Adrenal gland (tissue), 12 donors: ENCODE data around the gene COL6A2. TPM values are rescaled to one million over a fixed set of nuclear protein-coding genes. Genes with fewer than 3 reads are reported as not detected.

Experiments used
- DNase-seq, 7 donors: peaks; one replicate each; pipeline ENCODE4 v3.0.0-alpha.2; 2019 to 2020
- H3K27ac ChIP-seq, 5 donors: fragments of 200-600 bp; sonication (generic) in 4 of 5; 1 replicate in 3 of 5; 2 replicates in 2 of 5; pipeline versions ENCODE4 v1.5.1 to v1.8.0; 2016 to 2020; ENCODE audit warnings: mild to moderate bottlenecking in 1 of 5
- H3K27me3 ChIP-seq: fragments of 200-600 bp; 2 replicates; pipeline ENCODE4 v1.8.0; 2021
- H3K36me3 ChIP-seq, 2 donors: fragments of 200-600 bp; replicated peaks in 1 of 2; 1 replicate in 1 of 2; 2 replicates in 1 of 2; pipeline versions ENCODE4 v1.5.1 to v1.8.0; 2018 to 2022
- H3K4me1 ChIP-seq, 2 donors: fragments of 200-600 bp; replicated peaks in 1 of 2; 1 replicate in 1 of 2; 2 replicates in 1 of 2; pipeline versions ENCODE4 v1.5.1 to v1.8.0; 2018 to 2021
- H3K4me3 ChIP-seq, 4 donors: fragments of 200-600 bp; sonication (generic) in 3 of 4; one replicate each; pipeline ENCODE4 v1.5.1; 2016 to 2018
- H3K9me3 ChIP-seq, 3 donors: fragments of 200-600 bp; sonication (generic) in 1 of 3; replicated peaks in 1 of 3; 1 replicate in 2 of 3; 2 replicates in 1 of 3; pipeline versions ENCODE4 v1.5.1 to v1.8.0; 2016 to 2021
- POLR2A ChIP-seq, 2 donors: fragments of 450-650 bp; IDR thresholded peaks; one replicate each; pipeline ENCODE4 v1.6.1; 2017; ENCODE audit warnings: antibody characterized with exemption in 2 of 2, mild to moderate bottlenecking in 2 of 2, moderate library complexity in 1 of 2
- WGBS, 4 donors: extraction: QIAGEN DNeasy Blood & Tissue Kit in 2 of 4; methylation state at CpG; one replicate each; pipeline versions ENCODE4 v1.1.5 to v1.1.7; 2013 to 2017; 5-methylcytosine and 5-hydroxymethylcytosine counted together
- intact Hi-C, 2 donors: fragments of 100-400 bp; cut with DNase I; formaldehyde crosslinking; loops; one replicate each; pipeline versions ENCODE4 v1.14.1 to v1.15.0; 2022 to 2023
- polyA plus RNA-seq, 3 donors: library from polyadenylated mRNA; stranded (reverse); fragments of 200-250 nt in 2 of 3; fragments of 350-450 nt in 1 of 3; fragmentation: Illumina TruSeq in 1 of 3; extraction: RNeasy Lipid Tissue Mini Kit (QIAGEN cat#74804) in 1 of 3; gene quantifications; one replicate each; pipeline ENCODE4 v1.2.3, GENCODE V29; 2013 to 2014
- total RNA-seq, 9 donors: library from RNA; depleted of rRNA in 4 of 9; stranded (reverse); fragments of >200 nt in 4 of 9; fragments of 120-200 nt in 1 of 9; fragmentation: NEBNext Ultra II Directional in 1 of 9; extraction: Animal tissue kit (Norgen Biotek cat#: 25700) in 1 of 9; gene quantifications; one replicate each; pipeline versions ENCODE4 v1.1.0 to v1.2.4, GENCODE V29; 2013 to 2023
- TF ChIP-seq, protein P1 (sequence below), 6 experiments: fragments of 450-650 bp in 4 of 6; fragments of 200-600 bp in 2 of 6; sonication (generic) in 1 of 6; IDR thresholded peaks; 1 replicate in 5 of 6; 2 replicates in 1 of 6; pipeline versions ENCODE4 v1.5.1 to v1.8.0; 2016 to 2021; ENCODE audit warnings: antibody characterized with exemption in 6 of 6, mild to moderate bottlenecking in 2 of 6, moderate library complexity in 1 of 6
- donor health status: healthy with polysubstance abuse.
- donor health status: Bipolar disorder and iron deficiency.
- donor health status: DM: yes; HTN: yes; CAD: no.
- donor health status: DM: no; HTN: no; CAD: no.
- donor health status: DM: no; HTN: no; CAD: no.
- donor health status: DM: yes; HTN: yes; CAD: no.

COL6A2 gene
- total and polyA plus RNA-seq, 12 donors: 19.0 to 543 (median 181) TPM

DNA sequence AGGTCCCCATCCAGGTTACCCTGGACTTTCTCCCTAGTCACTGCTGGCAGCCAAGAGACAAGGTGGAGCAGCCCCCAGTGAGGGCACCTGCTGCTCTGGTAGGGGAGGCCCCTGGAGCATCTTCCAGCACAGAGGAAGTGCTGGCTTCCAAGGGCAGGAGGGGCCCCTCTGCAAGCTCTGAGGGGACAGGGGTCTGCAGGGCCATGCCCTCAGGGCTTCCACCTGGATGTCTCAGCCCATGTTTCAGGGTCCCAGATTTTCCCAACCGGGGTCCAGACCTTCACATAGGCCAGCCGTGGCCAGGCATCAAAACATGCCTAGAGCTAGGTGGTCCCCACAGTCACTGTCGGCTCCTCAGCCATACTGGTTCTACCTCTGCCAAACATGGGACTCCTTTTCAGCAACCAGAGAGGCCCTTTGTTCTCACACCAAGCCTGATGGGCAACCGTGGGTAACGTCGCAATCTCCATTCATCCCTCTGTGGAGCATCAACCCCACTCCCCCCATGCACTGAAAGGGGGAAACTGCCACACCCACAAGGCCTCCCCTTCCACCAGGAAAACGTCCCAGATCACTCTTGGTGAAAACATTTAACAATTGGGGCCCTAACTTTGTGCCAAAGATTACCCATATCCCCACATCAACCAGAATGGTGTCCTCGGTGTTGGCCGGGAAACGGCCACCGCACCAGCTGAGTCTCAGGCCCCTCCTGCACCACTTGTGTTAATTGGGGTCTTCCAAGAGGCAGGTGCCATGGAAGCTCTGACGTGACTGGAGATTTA, 1.9 kb upstream of the COL6A2 start:
- Histone ChIP-seq H3K27me3 (peaks cover 15% of the 10 kb centered on the region), H3K36me3 (no peaks in the 10 kb centered on the region), H3K27ac (no peak overlapping the region), H3K9me3 (peaks cover 0 to under 1% (median 0%) of the 10 kb centered on the region in 3 donors), H3K4me1 (no peaks in the 10 kb centered on the region), H3K4me3 (no peak overlapping the region)
- intact Hi-C loops: loop anchor here (10.0 kb wide), 2 partner anchors 111 to 121 kb away; partner anchors contain the start of gene COL6A1 (in 1 of the 2)
- WGBS, 4 donors: 87 to 95% (median 91%) methylated on average over 12 of the region's 12 CpGs
- peak in 1 of 7 donors; percentile 41 for DNase-seq
- TF ChIP-seq, protein P1, sequence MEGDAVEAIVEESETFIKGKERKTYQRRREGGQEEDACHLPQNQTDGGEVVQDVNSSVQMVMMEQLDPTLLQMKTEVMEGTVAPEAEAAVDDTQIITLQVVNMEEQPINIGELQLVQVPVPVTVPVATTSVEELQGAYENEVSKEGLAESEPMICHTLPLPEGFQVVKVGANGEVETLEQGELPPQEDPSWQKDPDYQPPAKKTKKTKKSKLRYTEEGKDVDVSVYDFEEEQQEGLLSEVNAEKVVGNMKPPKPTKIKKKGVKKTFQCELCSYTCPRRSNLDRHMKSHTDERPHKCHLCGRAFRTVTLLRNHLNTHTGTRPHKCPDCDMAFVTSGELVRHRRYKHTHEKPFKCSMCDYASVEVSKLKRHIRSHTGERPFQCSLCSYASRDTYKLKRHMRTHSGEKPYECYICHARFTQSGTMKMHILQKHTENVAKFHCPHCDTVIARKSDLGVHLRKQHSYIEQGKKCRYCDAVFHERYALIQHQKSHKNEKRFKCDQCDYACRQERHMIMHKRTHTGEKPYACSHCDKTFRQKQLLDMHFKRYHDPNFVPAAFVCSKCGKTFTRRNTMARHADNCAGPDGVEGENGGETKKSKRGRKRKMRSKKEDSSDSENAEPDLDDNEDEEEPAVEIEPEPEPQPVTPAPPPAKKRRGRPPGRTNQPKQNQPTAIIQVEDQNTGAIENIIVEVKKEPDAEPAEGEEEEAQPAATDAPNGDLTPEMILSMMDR (IDR thresholded peaks at IDR 0.05): no peak
- no peak for TF ChIP-seq POLR2A (IDR thresholded peaks at IDR 0.05)

DNA sequence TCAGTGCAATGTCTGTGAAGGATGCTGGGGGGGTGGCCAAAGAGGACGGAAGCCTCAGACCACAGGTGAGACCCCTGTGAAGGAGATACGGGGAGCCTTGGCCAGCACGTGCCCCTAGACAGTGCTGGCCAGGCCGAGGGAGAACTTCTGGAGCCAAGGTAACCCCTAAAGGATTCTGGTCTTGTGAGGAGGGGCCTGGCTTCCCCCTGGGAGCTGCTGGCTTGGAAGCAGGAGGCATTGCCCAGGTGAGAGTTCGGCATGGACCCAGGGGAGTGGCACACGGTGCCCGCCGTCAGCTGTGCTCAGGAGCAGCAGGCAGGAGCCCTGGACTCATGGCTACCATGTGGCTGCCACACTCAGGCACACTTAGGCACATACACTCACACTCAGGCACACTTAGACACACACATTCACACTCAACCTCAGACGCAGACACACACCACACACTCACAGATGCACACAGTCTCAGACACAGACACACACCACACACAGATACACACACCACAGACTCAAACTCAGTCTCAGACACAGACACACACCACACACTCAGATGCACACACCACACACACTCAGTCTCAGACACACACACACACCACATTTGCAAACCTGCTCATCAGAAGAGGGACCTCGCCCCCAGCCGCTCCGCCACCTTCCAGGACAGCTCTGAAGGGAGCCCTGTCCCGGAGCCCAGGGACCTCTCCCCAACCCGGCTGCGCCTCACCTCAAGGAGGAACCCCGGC, 1.1 kb upstream of the COL6A2 start:
- H3K4me3 ChIP-seq: peak overlapping the region in 1 of 4 donors; percentile 74
- peak overlapping the region in 1 of 5 donors; percentile 88 for H3K27ac ChIP-seq
- no peaks in the 10 kb centered on the region for H3K4me1 ChIP-seq
- no peak for TF ChIP-seq POLR2A (IDR thresholded peaks at IDR 0.05)
- TF ChIP-seq, protein P1 (IDR thresholded peaks at IDR 0.05): no peak
- peaks cover 0 to 4% (median 0%) of the 10 kb centered on the region in 3 donors for H3K9me3 ChIP-seq
- intact Hi-C loops: loop anchor here (10.0 kb wide), 2 partner anchors 112 to 122 kb away; partner anchors contain the start of gene COL6A1 (in 1 of the 2)
- 84 to 94% (median 92%) methylated on average over 12 to 16 of the region's 16 CpGs for WGBS, 4 donors
- H3K36me3 ChIP-seq: no peaks in the 10 kb centered on the region
- DNase-seq: peak in 3 of 7 donors; percentile 7 to 42 (median 9)
- H3K27me3 ChIP-seq: peaks cover 15% of the 10 kb centered on the region

DNA sequence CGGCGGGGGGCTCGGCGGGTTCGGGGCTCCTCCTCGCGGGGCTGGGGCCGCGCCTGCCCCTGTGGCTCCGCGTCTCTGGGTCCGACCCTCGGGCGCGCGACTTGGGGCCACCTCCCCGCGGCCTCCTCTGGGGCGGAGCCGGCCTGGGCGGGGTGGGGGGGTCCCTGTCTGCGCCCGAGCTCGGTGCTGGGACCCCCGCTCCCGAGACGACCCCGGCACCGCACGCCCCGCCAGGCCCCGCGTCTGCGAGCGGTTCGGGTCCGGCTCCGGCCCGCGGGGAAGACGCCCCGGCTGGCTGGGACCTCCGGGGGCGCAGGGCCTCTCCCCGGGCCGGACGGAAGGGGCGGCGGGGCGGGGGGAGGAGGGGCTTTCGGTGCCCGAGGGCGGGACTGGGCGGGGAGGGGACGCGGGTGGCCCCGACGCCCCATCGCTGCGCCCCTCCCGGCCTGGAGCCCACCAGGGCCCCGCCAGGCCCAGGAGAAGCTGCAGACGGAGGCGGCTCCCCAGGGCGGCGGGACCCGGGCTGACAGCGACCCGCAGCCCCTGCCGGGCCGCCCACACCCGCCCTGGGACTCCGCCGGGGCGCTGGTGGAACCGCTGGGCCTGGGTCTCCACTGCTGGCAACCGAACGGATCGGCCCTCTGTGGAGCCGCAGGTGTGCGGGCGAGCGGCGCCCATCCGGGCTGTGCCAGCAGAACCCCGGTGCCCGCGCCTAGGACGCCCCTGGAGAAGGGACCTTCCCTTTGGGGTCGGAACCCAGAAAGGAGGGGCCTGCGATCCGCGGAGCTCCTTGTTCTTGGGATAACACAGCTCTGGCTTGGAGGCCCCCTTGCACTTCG, 610 bp downstream of the COL6A2 start:
- H3K4me1 ChIP-seq: no peaks in the 10 kb centered on the region
- intact Hi-C loops: loop anchor here (10.0 kb wide), 2 partner anchors 114 to 124 kb away; partner anchors contain the start of gene COL6A1 (in 1 of the 2)
- peak in 5 of 7 donors; percentile 7 to 42 (median 19) for DNase-seq

More for the DNA sequence above, 610 bp downstream of the COL6A2 start:
- Histone ChIP-seq H3K4me3 (peak overlapping the region in 2 of 4 donors; percentile 34 to 74), H3K9me3 (peaks cover 0 to 4% (median 0%) of the 10 kb centered on the region in 3 donors), H3K36me3 (no peaks in the 10 kb centered on the region), H3K27me3 (peaks cover 15% of the 10 kb centered on the region), H3K27ac (peak overlapping the region in 4 of 5 donors; percentile 27 to 88 (median 62))
- TF ChIP-seq, protein P1 (IDR thresholded peaks at IDR 0.05): no peak
- 1 to 7% (median 5%) methylated on average over 7 to 94 of the region's 94 CpGs for WGBS, 4 donors
